ENCODE data around the gene ACOD1.

Gene ACOD1

GRCh38 chr13:76991432-76991795, 43.1 kb downstream of the ACOD1 start:
- DNase-seq, result peak in 5 of 58 donors; percentile 35 to 46 (median 40)

GRCh38 chr13:76991796-76992547, 43.7 kb downstream of the ACOD1 start, which contains the start of gene CLN5:
Gene CLN5, plus strand, starts transcription at chr13:76992081. Its CDS starts 18 bp downstream, at chr13:76992099.
- DNase-seq, result peak; percentile 56 to 93 (median 88)

- DNase-seq, result peak in 26 of 58 donors; percentile 3 to 59 (median 16)
These were observed 44.3 kb downstream of the ACOD1 start for GRCh38 chr13:76992548-76993001.

- DNase-seq, result no peak
These were observed 44.7 kb downstream of the ACOD1 start for GRCh38 chr13:76993021-76993420.

GRCh38 chr13:76993473-76993872, 45.2 kb downstream of the ACOD1 start:
- no peak for DNase-seq

GRCh38 chr13:76994281-76994680, 46.0 kb downstream of the ACOD1 start:
- no peak for DNase-seq

GRCh38 chr13:77000475-77000874, 52.2 kb downstream of the ACOD1 start:
- no peak for DNase-seq

GRCh38 chr13:77001540-77001939, 53.2 kb downstream of the ACOD1 start:
- DNase-seq, result no peak

- no peak for DNase-seq
These were observed 53.8 kb downstream of the ACOD1 start for GRCh38 chr13:77001963-77002587.

GRCh38 chr13:77002590-77003190, 54.4 kb downstream of the ACOD1 start:
- DNase-seq, result no peak

All from anterior cingulate cortex (tissue), 58 donors.